WTC11 (cell line): ENCODE data around the gene MGARP. TPM values are rescaled to one million over a fixed set of nuclear protein-coding genes. Genes with fewer than 3 reads are reported as not detected.

Experiments
- ATF6 ChIP-seq: sonication (generic); formaldehyde crosslinking; IDR thresholded peaks from 2 replicates; pipeline ENCODE4 v1.8.1; 2023; ENCODE audit warnings: mild to moderate bottlenecking, missing genetic modification reagents
- CDX4 ChIP-seq: fragments of 250-450 bp; sonication (Bioruptor Pico); IDR thresholded peaks from 2 replicates; pipeline ENCODE4 v1.9.0; 2021; ENCODE audit warnings: moderate library complexity, mild to moderate bottlenecking, inconsistent platforms, borderline replicate concordance
- CREB1 ChIP-seq: sonication (generic); formaldehyde crosslinking; IDR thresholded peaks from 2 replicates; pipeline ENCODE4 v1.8.0; 2023; ENCODE audit warnings: mild to moderate bottlenecking, missing genetic modification reagents
- CREM ChIP-seq: sonication (generic); formaldehyde crosslinking; IDR thresholded peaks from 2 replicates; pipeline ENCODE4 v1.8.1; 2022; ENCODE audit warnings: mild to moderate bottlenecking, missing genetic modification reagents, moderate library complexity
- E2F4 ChIP-seq: sonication (generic); formaldehyde crosslinking; IDR thresholded peaks from 2 replicates; pipeline ENCODE4 v1.8.1; 2022; ENCODE audit warnings: low read depth, mild to moderate bottlenecking, moderate library complexity, missing genetic modification reagents, borderline replicate concordance
- ELF4 ChIP-seq: sonication (generic); formaldehyde crosslinking; IDR thresholded peaks from 2 replicates; pipeline ENCODE4 v1.8.1; 2022; ENCODE audit warnings: low read depth, mild to moderate bottlenecking, moderate library complexity, missing genetic modification reagents
- EMX1 ChIP-seq: fragments of 250-450 bp; sonication (Bioruptor Pico); IDR thresholded peaks from 2 replicates; pipeline ENCODE4 v1.8.0; 2021; ENCODE audit warnings: mild to moderate bottlenecking
- FOXP1 ChIP-seq: sonication (generic); formaldehyde crosslinking; IDR thresholded peaks from 2 replicates; pipeline ENCODE4 v1.8.0; 2022; ENCODE audit warnings: missing genetic modification reagents, mild to moderate bottlenecking, moderate library complexity, borderline replicate concordance
- IRF2 ChIP-seq: sonication (generic); formaldehyde crosslinking; IDR thresholded peaks from 2 replicates; pipeline ENCODE4 v1.8.0; 2022; ENCODE audit warnings: low read depth, missing genetic modification reagents, borderline replicate concordance
- OVOL2 ChIP-seq: fragments of 250-450 bp; sonication (Bioruptor Pico); IDR thresholded peaks from 2 replicates; pipeline ENCODE4 v1.9.0; 2021; ENCODE audit warnings: mild to moderate bottlenecking, borderline replicate concordance
- PRDM15 ChIP-seq: sonication (generic); formaldehyde crosslinking; IDR thresholded peaks from 2 replicates; pipeline ENCODE4 v1.8.0; 2022; ENCODE audit warnings: missing genetic modification reagents
- PREB ChIP-seq: sonication (generic); formaldehyde crosslinking; IDR thresholded peaks from 2 replicates; pipeline ENCODE4 v1.8.1; 2022; ENCODE audit warnings: mild to moderate bottlenecking, missing genetic modification reagents, moderate library complexity, borderline replicate concordance
- PRRX2 ChIP-seq: fragments of 250-450 bp; sonication (Bioruptor Pico); IDR thresholded peaks from 2 replicates; pipeline ENCODE4 v1.8.0; 2021; ENCODE audit warnings: mild to moderate bottlenecking
- SP1 ChIP-seq: sonication (generic); formaldehyde crosslinking; conservative IDR thresholded peaks from 2 replicates; pipeline ENCODE4 v1.8.1; 2022; ENCODE audit warnings: missing genetic modification reagents
- STAT6 ChIP-seq: sonication (generic); formaldehyde crosslinking; conservative IDR thresholded peaks from 2 replicates; pipeline ENCODE4 v1.8.1; 2023; ENCODE audit warnings: mild to moderate bottlenecking, low read depth, missing genetic modification reagents, moderate library complexity
- TEAD1 ChIP-seq: sonication (generic); formaldehyde crosslinking; IDR thresholded peaks from 2 replicates; pipeline ENCODE4 v1.8.0; 2022; ENCODE audit warnings: mild to moderate bottlenecking, missing genetic modification reagents
- TEAD4 ChIP-seq: sonication (generic); formaldehyde crosslinking; IDR thresholded peaks from 2 replicates; pipeline ENCODE4 v1.8.0; 2022; ENCODE audit warnings: mild to moderate bottlenecking, missing genetic modification reagents
- TP53 ChIP-seq: sonication (generic); formaldehyde crosslinking; IDR thresholded peaks from 2 replicates; pipeline ENCODE4 v1.8.1; 2023; ENCODE audit warnings: mild to moderate bottlenecking, missing genetic modification reagents
- ZBTB43 ChIP-seq: sonication (generic); formaldehyde crosslinking; IDR thresholded peaks from 2 replicates; pipeline ENCODE4 v1.8.1; 2023; ENCODE audit warnings: mild to moderate bottlenecking, missing genetic modification reagents
- ZNF512 ChIP-seq: sonication (generic); formaldehyde crosslinking; IDR thresholded peaks from 2 replicates; pipeline ENCODE4 v1.8.1; 2022; ENCODE audit warnings: missing genetic modification reagents, borderline replicate concordance
- ZSCAN18 ChIP-seq: fragments of 250-450 bp; sonication (Bioruptor Pico); IDR thresholded peaks from 2 replicates; pipeline ENCODE4 v2.1.2; 2022; ENCODE audit warnings: mild to moderate bottlenecking, moderate library complexity
- total RNA-seq: library from RNA; stranded (reverse); gene quantifications from 3 replicates; pipeline ENCODE4 v1.2.3, GENCODE V29; 2021

MGARP gene
- total RNA-seq, 1 experiment from 2014 or later: 4.6 TPM

GRCh38 chr4:139301821-139302611, 22.0 kb upstream of the MGARP start, which contains the start of gene NDUFC1 (continued):
- TF ChIP-seq STAT6 (CRISPR knock-in tag): no peak
- 0 out of 2 replicates have a peak, but pooled peaks have one; percentile 6 for TF ChIP-seq TEAD4 (CRISPR knock-in tag)
- TF ChIP-seq IRF2 (CRISPR knock-in tag): no peak
- TF ChIP-seq PREB (CRISPR knock-in tag): no peak
- no peak for TF ChIP-seq EMX1 (CRISPR knock-in tag)
- TF ChIP-seq ELF4 (CRISPR knock-in tag): no peak
- TF ChIP-seq CDX4 (CRISPR knock-in tag): no peak
- TF ChIP-seq ATF6: no peak
- TF ChIP-seq ZBTB43 (CRISPR knock-in tag): no peak
- TF ChIP-seq ZSCAN18 (CRISPR knock-in tag): no peak
- no peak for TF ChIP-seq OVOL2 (CRISPR knock-in tag)
- TF ChIP-seq FOXP1 (CRISPR knock-in tag): 0 out of 2 replicates have a peak, but pooled peaks have one; percentile 64
- no peak for TF ChIP-seq SP1
- no peak for TF ChIP-seq PRRX2 (CRISPR knock-in tag)
- no peak for TF ChIP-seq CREM (CRISPR knock-in tag)
- TF ChIP-seq TEAD1: 0 out of 2 replicates have a peak, but pooled peaks have one; percentile 15
- no peak for TF ChIP-seq TP53 (CRISPR knock-in tag)
- TF ChIP-seq ZNF512 (CRISPR knock-in tag): no peak
- no peak for TF ChIP-seq PRDM15 (CRISPR knock-in tag)
- 0 out of 2 replicates have a peak, but pooled peaks have one; percentile 8 for TF ChIP-seq E2F4
- TF ChIP-seq CREB1 (CRISPR knock-in tag): no peak
